Skeletal muscle tissue (tissue), 5 donors: ENCODE results near the gene PLEKHG4B. TPM values are rescaled to one million over a fixed set of nuclear protein-coding genes. Genes with fewer than 3 reads are reported as not detected.
"Not testable (repeated sequence)": the region's sequence is repeated elsewhere in the genome, so short reads cannot be mapped to it uniquely, and the experiment has no call there.

Source experiments
- H3K27ac ChIP-seq: one replicate; pipeline ENCODE4 v1.7.0; 2013; ENCODE audit warnings: mild to moderate bottlenecking, low read depth, low read length, inconsistent platforms
- H3K27me3 ChIP-seq, 3 donors: one replicate each; pipeline ENCODE4 v1.7.0; 2013; ENCODE audit warnings: low read length in 3 of 3; ENCODE audit not compliant: control insufficient read depth in 3 of 3, insufficient read depth in 3 of 3
- H3K36me3 ChIP-seq, 3 donors: one replicate each; pipeline ENCODE4 v1.7.0; 2013; ENCODE audit warnings: low read length in 3 of 3; ENCODE audit not compliant: control insufficient read depth in 3 of 3, insufficient read depth in 3 of 3
- H3K4me1 ChIP-seq, 3 donors: one replicate each; pipeline ENCODE4 v1.7.0; 2013; ENCODE audit warnings: low read length in 3 of 3, mild to moderate bottlenecking in 3 of 3; ENCODE audit not compliant: control insufficient read depth in 3 of 3, insufficient read depth in 3 of 3
- H3K4me3 ChIP-seq, 3 donors: one replicate each; pipeline ENCODE4 v1.7.0; 2013; ENCODE audit warnings: low read length in 3 of 3
- H3K9ac ChIP-seq, 3 donors: one replicate each; pipeline ENCODE4 v1.7.0; 2013; ENCODE audit warnings: low read length in 3 of 3, mild to moderate bottlenecking in 3 of 3, moderate library complexity in 2 of 3, low read depth in 1 of 3
- H3K9me3 ChIP-seq, 3 donors: one replicate each; pipeline ENCODE4 v1.7.0; 2013; ENCODE audit warnings: low read length in 3 of 3; ENCODE audit not compliant: control insufficient read depth in 3 of 3
- small RNA-seq: library from RNA; depleted of rRNA; stranded (forward); fragments of <200 nt; gene quantifications from one replicate; pipeline ENCODE3, GENCODE V24; 2014
- total RNA-seq: library from RNA; depleted of rRNA; stranded (reverse); fragments of >200 nt; gene quantifications from one replicate; pipeline ENCODE4 v1.2.3, GENCODE V29; 2014
- donor health status: Osteomylitis.

The PLEKHG4B gene
- total RNA-seq, 1 donor from 2014 or later: 0.52 TPM

- Histone ChIP-seq H3K4me1 (no peaks in the 10 kb centered on the region), H3K9ac (no peak overlapping the region), H3K27me3 (no peaks in the 10 kb centered on the region), H3K4me3 (no peak overlapping the region), H3K27ac (no peak overlapping the region), H3K36me3 (peaks cover 75 to 83% (median 81%) of the 10 kb centered on the region in 3 donors), H3K9me3 (no peaks in the 10 kb centered on the region)
These were observed 138.7 kb downstream of the PLEKHG4B start for GRCh38 chr5:230711-231110.

GRCh38 chr5:231661-232060 is 139.7 kb downstream of the PLEKHG4B start:
- no peak overlapping the region for H3K4me3 ChIP-seq
- no peak overlapping the region for H3K9ac ChIP-seq
- H3K27me3 ChIP-seq: no peaks in the 10 kb centered on the region
- no peak overlapping the region for H3K27ac ChIP-seq
- peaks cover 72 to 80% (median 76%) of the 10 kb centered on the region in 3 donors for H3K36me3 ChIP-seq
- no peaks in the 10 kb centered on the region for H3K9me3 ChIP-seq
- no peaks in the 10 kb centered on the region for H3K4me1 ChIP-seq

DNA sequence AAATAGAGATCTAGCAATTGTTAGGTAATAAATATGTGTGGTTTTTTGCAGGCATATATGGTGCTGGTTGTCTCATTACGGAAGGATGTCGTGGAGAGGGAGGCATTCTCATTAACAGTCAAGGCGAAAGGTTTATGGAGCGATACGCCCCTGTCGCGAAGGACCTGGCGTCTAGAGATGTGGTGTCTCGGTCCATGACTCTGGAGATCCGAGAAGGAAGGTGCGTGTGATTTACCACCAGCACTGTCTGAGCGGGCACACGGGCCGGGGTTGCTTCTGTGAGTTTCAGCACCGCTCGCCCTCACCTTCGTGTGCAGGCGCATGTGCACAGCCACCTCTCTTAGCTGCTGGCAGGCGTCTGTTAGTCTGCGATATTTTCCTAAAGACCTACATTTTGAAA is 141.5 kb downstream of the PLEKHG4B start:
- peaks cover 64 to 73% (median 64%) of the 10 kb centered on the region in 3 donors for H3K36me3 ChIP-seq
- not testable (repeated sequence) for H3K27ac ChIP-seq, H3K9me3 ChIP-seq, H3K4me1 ChIP-seq, H3K9ac ChIP-seq, H3K27me3 ChIP-seq, H3K4me3 ChIP-seq

- no peak overlapping the region for H3K4me3 ChIP-seq
- H3K27me3 ChIP-seq: no peaks in the 10 kb centered on the region
- H3K9me3 ChIP-seq: no peaks in the 10 kb centered on the region
- H3K4me1 ChIP-seq: no peaks in the 10 kb centered on the region
- H3K9ac ChIP-seq: no peak overlapping the region
- peaks cover 57 to 64% (median 59%) of the 10 kb centered on the region in 3 donors for H3K36me3 ChIP-seq
- H3K27ac ChIP-seq: no peak overlapping the region
These were observed 142.5 kb downstream of the PLEKHG4B start for GRCh38 chr5:234450-234849.

GRCh38 chr5:235527-235926 is 143.6 kb downstream of the PLEKHG4B start:
- not testable (repeated sequence) for H3K27me3 ChIP-seq, H3K4me3 ChIP-seq, H3K9me3 ChIP-seq, H3K4me1 ChIP-seq, H3K27ac ChIP-seq, H3K9ac ChIP-seq
- peaks cover 56 to 60% (median 57%) of the 10 kb centered on the region in 3 donors for H3K36me3 ChIP-seq

DNA sequence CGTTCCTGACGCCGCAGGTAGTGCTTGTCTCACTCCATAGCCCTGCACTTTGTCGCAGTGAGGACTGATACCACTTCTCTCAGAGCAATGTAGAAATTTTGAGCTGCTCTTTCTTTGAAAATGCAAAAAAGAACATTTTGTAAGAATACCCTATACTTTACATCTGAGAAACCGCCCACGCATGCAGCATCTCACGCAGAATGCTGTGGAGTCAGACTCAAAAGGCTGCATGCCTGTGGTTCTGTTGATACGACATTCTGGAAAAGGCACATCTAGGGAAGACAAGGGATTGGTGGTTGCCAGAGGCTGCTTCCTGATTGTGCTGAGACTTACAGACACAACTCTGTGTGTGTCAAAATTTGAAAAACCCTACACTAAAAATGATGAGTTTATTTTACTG is 146.0 kb downstream of the PLEKHG4B start:
- H3K4me3 ChIP-seq, H3K27ac ChIP-seq, H3K9ac ChIP-seq, H3K27me3 ChIP-seq, H3K9me3 ChIP-seq: not testable (repeated sequence)
- H3K36me3 ChIP-seq: peaks cover 53 to 61% (median 56%) of the 10 kb centered on the region in 3 donors
- H3K4me1 ChIP-seq: peaks cover 6 to 15% (median 13%) of the 10 kb centered on the region in 3 donors

Small RNAs within 50 kb of the gene (small RNA-seq; reads per million reads assigned to genes)
- not detected for gene RF00019

Other genes with a start within 250 kb of the PLEKHG4B start
- gene LRRC14B, start 99.3 kb downstream of the PLEKHG4B start, total RNA-seq: 19.3 TPM
- 6.3 TPM for gene CCDC127, start 126.0 kb downstream of the PLEKHG4B start, total RNA-seq
- gene SDHA, start 126.2 kb downstream of the PLEKHG4B start, total RNA-seq: 98.6 TPM
- 42.3 TPM for gene PDCD6, start 179.5 kb downstream of the PLEKHG4B start, total RNA-seq
- 1.0 TPM for gene AHRR, start 229.5 kb downstream of the PLEKHG4B start, total RNA-seq